ENCODE data around the gene RASIP1.

RASIP1 gene

DNA sequence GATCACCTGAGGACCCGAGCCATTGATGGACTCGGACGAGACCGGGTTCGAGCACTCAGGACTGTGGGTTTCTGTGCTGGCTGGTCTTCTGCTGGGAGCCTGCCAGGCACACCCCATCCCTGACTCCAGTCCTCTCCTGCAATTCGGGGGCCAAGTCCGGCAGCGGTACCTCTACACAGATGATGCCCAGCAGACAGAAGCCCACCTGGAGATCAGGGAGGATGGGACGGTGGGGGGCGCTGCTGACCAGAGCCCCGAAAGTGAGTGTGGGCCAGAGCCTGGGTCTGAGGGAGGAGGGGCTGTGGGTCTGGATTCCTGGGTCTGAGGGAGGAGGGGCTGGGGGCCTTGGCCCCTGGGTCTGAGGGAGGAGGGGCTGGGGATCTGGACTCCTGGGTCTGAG lies 15.8 kb upstream of the RASIP1 start:
- no peak for DNase-seq (ENCODE audit: low read depth in 3 of 3)

GRCh38 chr19:48755787-48756186 lies 15.4 kb upstream of the RASIP1 start:
- no peak for DNase-seq (ENCODE audit: low read depth in 3 of 3)

GRCh38 chr19:48755084-48755641 lies 14.8 kb upstream of the RASIP1 start, which contains the start of gene FGF21:
FGF21 (plus strand) TSS chr19:48755524; CDS start chr19:48756237, 713 bp downstream.
- DNase-seq (ENCODE audit: low read depth in 3 of 3): no peak

DNA sequence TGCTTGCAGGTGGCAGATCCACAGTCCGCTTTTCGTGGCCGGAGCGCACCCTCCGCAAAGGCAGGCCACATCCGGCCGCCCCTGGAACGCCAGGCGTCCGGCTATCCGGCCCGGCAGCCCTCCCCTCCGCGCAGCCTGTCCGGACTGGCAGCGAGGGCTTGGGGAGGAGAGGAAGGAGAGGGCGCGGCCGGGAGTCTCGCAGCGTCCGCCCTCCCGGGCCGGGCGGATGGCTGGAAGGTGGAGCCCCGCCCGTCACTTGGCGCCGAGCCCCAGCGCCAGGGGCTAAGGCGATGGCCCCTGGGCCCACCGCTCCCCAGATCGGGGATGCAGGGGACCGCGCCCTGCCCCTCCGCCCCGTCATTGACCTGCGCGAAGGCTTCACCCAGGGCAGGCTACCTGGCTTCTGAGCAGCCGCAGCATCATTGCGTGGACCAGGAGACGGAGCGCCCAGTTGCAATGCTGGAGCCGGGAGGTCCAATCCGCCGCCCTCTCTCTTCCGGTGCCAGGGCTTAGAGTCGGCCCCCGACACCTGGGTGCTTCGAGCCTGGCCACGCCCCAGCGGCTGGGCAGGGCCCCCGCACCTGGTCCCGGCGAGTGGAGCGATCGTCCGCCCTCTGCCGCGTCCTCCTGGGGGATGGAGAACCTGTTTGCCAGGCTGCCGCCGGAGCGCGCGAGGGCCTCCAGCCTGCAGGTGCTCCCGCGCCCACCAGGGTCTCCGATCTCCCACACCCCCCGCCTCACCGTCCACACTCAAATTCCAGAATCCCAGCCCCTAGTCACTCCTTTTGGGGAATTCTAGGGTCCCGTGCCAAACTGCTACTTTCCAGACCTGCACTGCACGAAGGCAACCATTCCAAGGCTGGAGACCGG lies 12.3 kb upstream of the RASIP1 start, which contains the start of gene FUT1:
TSS of gene FUT1 (minus strand) at position 146 of the 870 bp plus-strand sequence. CDS start 1,360 bp downstream, outside the sequence.
- no peak for DNase-seq (ENCODE audit: low read depth in 3 of 3)

GRCh38 chr19:48751845-48752495 lies 11.6 kb upstream of the RASIP1 start:
- DNase-seq (ENCODE audit: low read depth in 3 of 3): no peak

- no peak for DNase-seq (ENCODE audit: low read depth in 3 of 3)
Measured at GRCh38 chr19:48750771-48751504, 10.5 kb upstream of the RASIP1 start.

- DNase-seq (ENCODE audit: low read depth in 3 of 3): no peak
Measured at GRCh38 chr19:48750351-48750750, 9.9 kb upstream of the RASIP1 start.

GRCh38 chr19:48749571-48750198 lies 9.3 kb upstream of the RASIP1 start:
- DNase-seq (ENCODE audit: low read depth in 3 of 3): no peak

DNA sequence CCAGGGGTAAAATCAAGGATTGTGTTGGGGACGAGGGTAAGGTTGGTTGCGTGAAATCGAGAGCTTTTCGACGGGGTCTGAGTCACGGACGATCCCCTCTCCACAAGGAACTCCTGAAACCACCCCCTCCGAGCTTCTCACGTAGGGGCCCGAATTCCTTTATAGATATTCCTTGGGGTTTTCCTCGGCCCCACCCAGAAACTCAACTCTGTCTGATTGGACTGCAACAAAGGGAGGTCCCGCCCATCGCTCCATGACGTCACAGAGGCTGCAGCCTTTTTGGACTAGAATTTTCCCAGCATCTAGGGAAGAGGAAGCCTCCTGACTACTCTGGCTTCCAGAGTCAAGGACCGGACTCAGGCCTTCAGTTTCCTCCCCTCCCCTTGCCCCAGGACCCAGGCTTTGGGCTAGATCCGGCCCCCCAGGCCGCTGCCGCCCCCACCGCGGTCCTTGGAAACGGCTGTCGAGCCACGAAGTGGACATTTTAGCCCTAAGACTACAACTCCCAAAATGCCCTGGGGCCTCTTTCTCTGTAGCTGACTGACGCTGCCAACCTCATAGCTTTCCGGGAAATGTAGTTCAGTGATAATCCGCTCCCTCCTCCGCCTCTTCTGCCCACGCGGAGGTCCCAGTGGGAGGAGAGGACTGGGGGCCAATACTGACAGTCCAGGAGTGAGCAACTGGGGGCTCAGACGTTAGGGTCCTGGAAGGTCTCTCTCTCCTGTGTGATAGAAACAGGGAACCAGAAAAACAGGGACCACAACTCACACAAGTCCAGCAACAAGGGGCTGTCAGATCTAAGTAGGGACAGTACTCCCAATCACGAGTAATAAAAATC lies 6.5 kb upstream of the RASIP1 start, which contains the start of gene IZUMO1:
TSS of gene IZUMO1 (minus strand) at position 172 of the 838 bp plus-strand sequence. CDS start 1,050 bp downstream, outside the sequence.
- no peak for DNase-seq (ENCODE audit: low read depth in 3 of 3)

GRCh38 chr19:48746110-48746509 lies 5.7 kb upstream of the RASIP1 start:
- DNase-seq (ENCODE audit: low read depth in 3 of 3): no peak

DNA sequence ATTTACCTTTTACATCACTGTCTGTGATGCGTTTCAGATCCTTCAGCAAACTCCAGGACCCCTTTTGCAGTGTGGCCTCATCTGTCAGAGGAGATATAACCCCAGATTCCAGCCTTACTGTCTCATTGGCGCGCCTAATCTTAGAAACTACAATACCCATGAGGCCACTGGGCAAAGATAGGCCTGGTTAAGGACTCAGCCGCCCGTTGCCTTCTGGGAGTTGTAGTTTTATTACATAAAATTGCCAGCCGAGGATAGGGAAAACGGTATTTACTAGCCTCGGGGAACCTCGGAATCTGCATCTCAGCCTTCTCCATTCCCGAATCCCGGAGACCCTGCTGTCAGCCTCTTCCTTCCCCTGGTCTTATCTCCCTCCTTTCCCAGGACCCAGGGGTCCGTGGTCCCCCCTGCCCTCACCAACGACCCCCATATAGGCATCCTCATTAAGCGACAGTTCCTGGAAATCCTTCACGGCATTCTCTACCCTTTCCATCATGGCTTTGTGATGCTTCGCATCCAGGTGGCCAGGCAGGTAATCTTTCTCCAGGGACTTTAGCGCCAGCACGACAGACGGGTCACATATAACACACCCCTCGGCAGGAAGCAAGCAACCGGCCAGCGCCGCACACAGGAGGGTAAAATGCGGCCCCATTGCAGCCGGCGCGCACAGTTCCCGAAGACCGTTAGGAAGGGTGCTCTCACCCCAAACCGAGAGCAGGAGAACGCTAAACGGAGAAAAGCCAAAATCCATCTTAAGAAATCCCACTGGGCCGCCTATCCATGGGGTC lies 5.0 kb upstream of the RASIP1 start:
- DNase-seq (ENCODE audit: low read depth in 3 of 3): no peak

- DNase-seq (ENCODE audit: low read depth in 3 of 3): no peak
Measured at GRCh38 chr19:48742096-48742495, 1.7 kb upstream of the RASIP1 start.

GRCh38 chr19:48741129-48741999 lies 954 bp upstream of the RASIP1 start:
- DNase-seq (ENCODE audit: low read depth in 3 of 3): no peak

DNA sequence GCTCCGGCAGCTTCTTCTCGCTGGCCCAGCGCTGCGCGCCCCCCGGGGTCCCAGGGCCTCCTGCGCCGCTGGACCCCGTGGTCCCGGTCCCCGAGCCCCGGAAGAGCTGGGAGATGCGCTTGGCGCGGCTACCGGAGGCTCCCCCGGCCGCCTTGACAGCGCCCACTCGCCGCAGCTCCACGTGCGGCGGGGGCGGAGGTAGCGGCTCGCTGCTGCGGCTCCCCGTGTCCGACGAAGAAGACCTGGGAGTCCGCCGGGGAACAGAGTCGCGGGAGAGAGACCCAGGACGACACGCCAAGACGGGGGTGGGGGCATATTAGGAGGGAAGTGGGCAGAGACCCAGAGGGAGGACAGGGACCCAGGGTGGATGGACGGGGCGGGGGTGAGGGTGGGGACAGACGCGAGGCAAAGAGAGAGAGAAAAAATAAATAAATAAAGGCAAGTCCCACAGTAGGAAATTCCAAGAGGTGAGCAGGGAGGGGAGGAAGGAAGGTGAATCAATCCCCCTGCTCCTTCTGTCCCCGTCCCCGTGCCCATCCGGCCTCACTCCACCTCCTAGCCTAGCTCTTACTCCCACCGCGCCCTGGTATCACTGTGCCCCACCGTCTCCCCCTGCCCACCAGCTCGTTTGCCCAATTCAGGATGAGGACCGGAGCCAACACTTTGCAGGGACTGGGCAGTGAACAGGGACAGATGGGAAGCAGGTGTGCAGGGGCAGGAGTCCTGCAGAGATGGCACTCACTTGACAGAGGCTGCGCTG lies 826 bp downstream of the RASIP1 start:
- no peak for DNase-seq (ENCODE audit: low read depth in 3 of 3)

- peak; percentile 85 to 93 (median 91) for DNase-seq (ENCODE audit: low read depth in 3 of 3)
Measured at GRCh38 chr19:48738557-48739403, 1.6 kb downstream of the RASIP1 start.

- DNase-seq (ENCODE audit: low read depth in 3 of 3): no peak
Measured at GRCh38 chr19:48737360-48737998, 2.9 kb downstream of the RASIP1 start.
